ENCODE results near the gene HS3ST4.

GRCh38 chr16:25854141-25854540 lies 162.4 kb downstream of the HS3ST4 start:
- no peak for TF ChIP-seq CTCF (IDR thresholded peaks at IDR 0.05)
- TF ChIP-seq ZFX (IDR thresholded peaks at IDR 0.05; ENCODE audit: borderline replicate concordance): no peak
